A549 (cell line): ENCODE data around the gene STRN.

Experiments
- BCL3 ChIP-seq: fragments of >200 bp; sonication (Bioruptor Twin); formaldehyde crosslinking; IDR thresholded peaks from 3 replicates; pipeline ENCODE4 v1.6.1; 2016
- CEBPB ChIP-seq, 2 experiments: fragments of >200 bp in 1 of 2; sonication (Bioruptor Twin) in 1 of 2; formaldehyde crosslinking in 1 of 2; IDR thresholded peaks; 2 replicates each; pipeline ENCODE4 v1.6.1; 2012 to 2016
- CTCF ChIP-seq: fragments of >200 bp; sonication (Bioruptor Twin); formaldehyde crosslinking; IDR thresholded peaks from 3 replicates; pipeline ENCODE4 v1.5.1; 2016
- HDAC2 ChIP-seq: fragments of 200-600 bp; sonication (generic); IDR thresholded peaks from 2 replicates; pipeline ENCODE4 v1.6.1; 2016
- MAX ChIP-seq: IDR thresholded peaks from 2 replicates; pipeline ENCODE4 v1.6.1; 2012
- POLR2A ChIP-seq: IDR thresholded peaks from 2 replicates; pipeline ENCODE4 v1.6.1; 2012; ENCODE audit warnings: mild to moderate bottlenecking, low read length
- RAD21 ChIP-seq, 2 experiments: fragments of >200 bp in 1 of 2; sonication (Bioruptor Twin) in 1 of 2; formaldehyde crosslinking in 1 of 2; IDR thresholded peaks in 1 of 2; conservative IDR thresholded peaks in 1 of 2; 2 replicates in 1 of 2; 3 replicates in 1 of 2; pipeline ENCODE4 v1.6.1; 2012 to 2018; ENCODE audit warnings: inconsistent platforms in 1 of 2
- RFX5 ChIP-seq: fragments of 450-650 bp; IDR thresholded peaks from 2 replicates; pipeline ENCODE4 v1.7.1; 2014; ENCODE audit warnings: antibody characterized with exemption, mild to moderate bottlenecking, moderate library complexity
- USF2 ChIP-seq: fragments of 450-650 bp; IDR thresholded peaks from 2 replicates; pipeline ENCODE4 v1.6.1; 2014; ENCODE audit warnings: antibody characterized with exemption

DNA sequence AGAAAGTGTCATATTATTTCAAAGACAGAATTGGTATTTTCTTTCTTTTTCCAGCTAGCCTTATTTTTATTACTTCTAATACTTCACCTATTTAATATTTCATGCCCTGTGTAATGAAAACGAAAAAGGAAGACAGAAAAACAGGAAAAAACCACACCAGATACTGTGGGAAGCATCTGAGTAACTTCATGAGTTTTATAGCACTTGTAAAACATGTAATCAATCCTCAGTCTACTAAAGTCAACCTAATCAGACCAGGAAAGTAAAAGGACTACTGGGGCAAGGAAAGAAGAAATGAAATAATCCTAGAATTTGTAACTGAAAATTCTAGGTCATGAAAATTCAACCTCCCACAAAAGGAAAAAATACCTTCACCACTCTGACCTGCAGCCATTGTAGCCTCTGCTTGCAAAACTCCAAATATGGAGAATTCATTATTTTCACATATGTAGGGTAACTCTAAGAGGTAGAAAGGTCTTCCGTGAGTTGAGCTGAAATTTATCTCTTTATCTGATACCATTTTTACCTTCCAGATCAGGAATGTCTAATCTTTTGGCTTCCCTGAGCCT lies 34.7 kb upstream of the STRN start:
- TF ChIP-seq CTCF (no peak), RFX5 (no peak), BCL3 (no peak), POLR2A (no peak), USF2 (no peak), RAD21 (conservative IDR thresholded peaks at IDR 0.05 in 1 of 2, IDR thresholded peaks at IDR 0.05 in 1 of 2) (no peak), MAX (no peak), HDAC2 (no peak), CEBPB (IDR thresholded peaks at IDR 0.05) (no peak)
